Lower lobe of right lung (tissue), 2 donors: Measurements from ENCODE around the gene OVOL3. TPM values are rescaled to one million over a fixed set of nuclear protein-coding genes. Genes with fewer than 3 reads are reported as not detected.
A peak's percentile ranks its signal among the peaks of the same experiment; 100 is the strongest.

Experiments used
- ATAC-seq, 2 donors: fragments of 200-7000 bp; cut with Tn5 transposase; one replicate each; pipeline ENCODE4 v1.9.1; 2020 to 2022; ENCODE audit warnings: mild to moderate bottlenecking in 2 of 2, moderate library complexity in 2 of 2
- DNase-seq: peaks from one replicate; pipeline ENCODE4 v3.0.0-alpha.2; 2020
- H3K27ac ChIP-seq: fragments of 200-600 bp; one replicate; pipeline ENCODE4 v1.8.0; 2022
- H3K27me3 ChIP-seq: fragments of 200-600 bp; one replicate; pipeline ENCODE4 v1.8.0; 2022; ENCODE audit warnings: low read depth
- H3K36me3 ChIP-seq: fragments of 200-600 bp; one replicate; pipeline ENCODE4 v1.8.0; 2022; ENCODE audit warnings: mild to moderate bottlenecking
- H3K4me1 ChIP-seq: fragments of 200-600 bp; one replicate; pipeline ENCODE4 v1.8.0; 2022
- H3K4me3 ChIP-seq: fragments of 200-600 bp; one replicate; pipeline ENCODE4 v1.8.0; 2022; ENCODE audit warnings: mild to moderate bottlenecking
- H3K9me3 ChIP-seq: fragments of 200-600 bp; one replicate; pipeline ENCODE4 v1.8.0; 2022
- CTCF ChIP-seq: fragments of 200-600 bp; IDR thresholded peaks from one replicate; pipeline ENCODE4 v1.8.0; 2022; ENCODE audit warnings: antibody characterized with exemption, mild to moderate bottlenecking
- intact Hi-C: fragments of 100-400 bp; cut with DNase I; formaldehyde crosslinking; loops from one replicate; pipeline ENCODE4 v1.11.0; 2022
- total RNA-seq: library from RNA; stranded (reverse); fragmentation: NEBNext Ultra II Directional; extraction: Animal tissue kit (Norgen Biotek cat#: 25700); gene quantifications from one replicate; pipeline ENCODE4 v1.2.1, GENCODE V29; 2021
- donor health status: DM: no; HTN: yes; CAD: no; lungs with severe emphysema.

Gene OVOL3
- total RNA-seq, 1 donor from 2014 or later: not detected

GRCh38 chr19:36142496-36142895 is 31.6 kb downstream of the OVOL3 start:
- Histone ChIP-seq H3K36me3 (peaks cover 61% of the 10 kb centered on the region), H3K9me3 (no peaks in the 10 kb centered on the region), H3K4me1 (peaks cover 19% of the 10 kb centered on the region), H3K27me3 (no peaks in the 10 kb centered on the region), H3K4me3 (no peak overlapping the region), H3K27ac (no peak overlapping the region)
- DNase-seq: no peak
- ATAC-seq: no peak
- intact Hi-C loops: no loop called here
- no peak for TF ChIP-seq CTCF

- H3K27ac ChIP-seq: no peak overlapping the region
- intact Hi-C loops: no loop called here
- H3K36me3 ChIP-seq: peaks cover 83% of the 10 kb centered on the region
- DNase-seq: no peak
- ATAC-seq: no peak
- no peak for TF ChIP-seq CTCF
- no peaks in the 10 kb centered on the region for H3K9me3 ChIP-seq
- H3K4me1 ChIP-seq: peaks cover 11% of the 10 kb centered on the region
- H3K4me3 ChIP-seq: no peak overlapping the region
- no peaks in the 10 kb centered on the region for H3K27me3 ChIP-seq
Observed at GRCh38 chr19:36144624-36145023, 33.7 kb downstream of the OVOL3 start.

GRCh38 chr19:36149673-36150406 is 38.9 kb downstream of the OVOL3 start:
- intact Hi-C loops: no loop called here
- Histone ChIP-seq H3K9me3 (no peaks in the 10 kb centered on the region), H3K27me3 (no peaks in the 10 kb centered on the region), H3K4me1 (peaks cover 19% of the 10 kb centered on the region), H3K4me3 (no peak overlapping the region), H3K27ac (no peak overlapping the region), H3K36me3 (peaks cover 66% of the 10 kb centered on the region)
- DNase-seq: no peak
- TF ChIP-seq CTCF: no peak
- ATAC-seq: peak; percentile 4

- no peak for ATAC-seq
- H3K36me3 ChIP-seq: peaks cover 58% of the 10 kb centered on the region
Observed at GRCh38 chr19:36150586-36150985, 39.6 kb downstream of the OVOL3 start.

More at GRCh38 chr19:36150586-36150985, 39.6 kb downstream of the OVOL3 start:
- Histone ChIP-seq H3K27me3 (no peaks in the 10 kb centered on the region), H3K4me1 (peaks cover 19% of the 10 kb centered on the region), H3K4me3 (no peak overlapping the region), H3K27ac (peak overlapping the region; percentile 94), H3K9me3 (no peaks in the 10 kb centered on the region)
- no peak for DNase-seq
- no peak for TF ChIP-seq CTCF
- intact Hi-C loops: no loop called here
